K562 (cell line): ENCODE results near the gene VPS18. TPM values are rescaled to one million over a fixed set of nuclear protein-coding genes. Genes with fewer than 3 reads are reported as not detected.
A peak's percentile ranks its signal among the peaks of the same experiment; 100 is the strongest.

Source experiments
- ARID4B ChIP-seq: sonication (generic); formaldehyde crosslinking; IDR thresholded peaks from 2 replicates; pipeline ENCODE4 v1.8.0; 2022; ENCODE audit warnings: mild to moderate bottlenecking, missing genetic modification reagents
- DDX20 ChIP-seq: fragments of 450-650 bp; IDR thresholded peaks from 2 replicates; pipeline ENCODE4 v1.6.1; 2016; ENCODE audit warnings: missing genetic modification characterization, low read depth, mild to moderate bottlenecking, missing compliant biosample characterization, moderate library complexity
- E2F4 ChIP-seq: sonication (generic); formaldehyde crosslinking; IDR thresholded peaks from 2 replicates; pipeline ENCODE4 v1.8.0; 2022; ENCODE audit warnings: mild to moderate bottlenecking, low read depth, missing genetic modification reagents
- ESRRA ChIP-seq: fragments of 450-650 bp; IDR thresholded peaks from 2 replicates; pipeline ENCODE4 v1.6.1; 2014; ENCODE audit warnings: low read depth, mild to moderate bottlenecking, moderate library complexity, borderline replicate concordance
- FOS ChIP-seq: IDR thresholded peaks from 3 replicates; pipeline ENCODE4 v1.6.1; 2011; ENCODE audit not compliant: insufficient read length; ENCODE audit errors: extremely low read depth
- FOXP1 ChIP-seq: sonication (generic); formaldehyde crosslinking; IDR thresholded peaks from 2 replicates; pipeline ENCODE4 v1.8.0; 2022; ENCODE audit warnings: mild to moderate bottlenecking, missing genetic modification reagents
- GTF2E2 ChIP-seq: fragments of 200-800 bp; sonication (Bioruptor generic); IDR thresholded peaks from 2 replicates; pipeline ENCODE4 v1.6.1; 2016; ENCODE audit warnings: missing genetic modification characterization, missing compliant biosample characterization
- LEF1 ChIP-seq: fragments of 450-650 bp; IDR thresholded peaks from 2 replicates; pipeline ENCODE4 v1.6.1; 2016; ENCODE audit warnings: mild to moderate bottlenecking
- NONO ChIP-seq, 2 experiments: fragments of 200-400 bp in 1 of 2; fragments of 450-650 bp in 1 of 2; formaldehyde crosslinking in 1 of 2; IDR thresholded peaks; 2 replicates each; pipeline ENCODE4 v1.6.1; 2017; ENCODE audit warnings: low read depth in 2 of 2, mild to moderate bottlenecking in 2 of 2, moderate library complexity in 2 of 2, low read length in 1 of 2
- POLR2H ChIP-seq: IDR thresholded peaks from 2 replicates; pipeline ENCODE4 v1.6.1; 2016; ENCODE audit warnings: missing genetic modification characterization, low read depth, mild to moderate bottlenecking, control low read depth, missing compliant biosample characterization, moderate library complexity
- RBBP5 ChIP-seq: fragments of 200-600 bp; sonication (generic); IDR thresholded peaks from 2 replicates; pipeline ENCODE4 v1.6.1; 2012; ENCODE audit warnings: borderline replicate concordance, mild to moderate bottlenecking, low read length, control low read depth, inconsistent platforms; ENCODE audit not compliant: insufficient read depth, poor library complexity, severe bottlenecking
- SIN3A ChIP-seq, 2 experiments: fragments of 150-350 bp in 1 of 2; IDR thresholded peaks; 2 replicates each; pipeline ENCODE4 v1.6.1; 2011 to 2016; ENCODE audit warnings: borderline replicate concordance in 2 of 2, low read depth in 2 of 2, low read length in 2 of 2, mild to moderate bottlenecking in 2 of 2, moderate library complexity in 2 of 2; ENCODE audit not compliant: control insufficient read depth in 1 of 2
- SMAD4 ChIP-seq: fragments of 250-450 bp; sonication (Bioruptor Pico); conservative IDR thresholded peaks from 2 replicates; pipeline ENCODE4 v1.8.0; 2021; ENCODE audit warnings: inconsistent platforms, mild to moderate bottlenecking, moderate library complexity
- SP1 ChIP-seq: sonication (generic); formaldehyde crosslinking; IDR thresholded peaks from 2 replicates; pipeline ENCODE4 v1.8.1; 2022; ENCODE audit warnings: mild to moderate bottlenecking, missing genetic modification reagents
- ZBTB26 ChIP-seq: fragments of 450-650 bp; formaldehyde crosslinking; IDR thresholded peaks from 2 replicates; pipeline ENCODE4 v1.4.0; 2022; ENCODE audit warnings: missing genetic modification characterization
- ZNF699 ChIP-seq: fragments of 250-450 bp; sonication (Bioruptor Pico); IDR thresholded peaks from 2 replicates; pipeline ENCODE4 v1.8.0; 2021; ENCODE audit warnings: mild to moderate bottlenecking, moderate library complexity; ENCODE audit not compliant: insufficient replicate concordance
- polyA plus RNA-seq, 8 experiments: library from polyadenylated mRNA; depleted of rRNA in 4 of 8; stranded (reverse) in 5 of 8; unstranded in 3 of 8; fragments of >200 nt; fragmentation: Nextera tagmentation in 2 of 8; fragmentation: Illumina TruSeq in 1 of 8; extraction: Ambion mirVana in 2 of 8; extraction: Trizol in 1 of 8; gene quantifications; 2 replicates each; pipeline versions ENCODE4 v1.2.1 to v1.2.3, GENCODE V29; 2011 to 2014; ENCODE audit warnings: inconsistent platforms in 1 of 8, missing spikeins in 1 of 8
- total RNA-seq, 7 experiments: library from RNA; depleted of rRNA in 6 of 7; stranded (reverse); fragments of >200 nt in 6 of 7; fragmentation: Illumina TruSeq in 2 of 7; extraction: Trizol in 2 of 7; gene quantifications; 2 replicates each; pipeline versions ENCODE4 v1.2.1 to v1.2.3, GENCODE V29; 2011 to 2021; ENCODE audit warnings: low replicate concordance in 1 of 7

VPS18 gene
- total and polyA plus RNA-seq, 9 of the 15 experiments (the other 6 are each of a cell fraction or from before 2014, with no cell fraction given) = 0.73 to 19.9 (median 8.5) TPM

- TF ChIP-seq NONO (IDR thresholded peaks at IDR 0.05; ENCODE audit: low read depth in 2 of 2, low read length in 1 of 2) = peak in 1 of 2 experiments; percentile 78; a peak in 1 of 4 replicates
- TF ChIP-seq FOXP1 (CRISPR knock-in tag) = peak; percentile 10; the same call in 1 of the 2 replicates
- TF ChIP-seq E2F4 (CRISPR knock-in tag) = no peak
- no peak for TF ChIP-seq ZNF699 (CRISPR knock-in tag)
- TF ChIP-seq SP1 = peak; percentile 77
- 0 out of 2 replicates have a peak, but pooled peaks have one; percentile 62 for TF ChIP-seq GTF2E2 (tag)
- no peak for TF ChIP-seq ZBTB26 (CRISPR knock-in tag)
- TF ChIP-seq RBBP5 = peak; percentile 44
- TF ChIP-seq SIN3A (IDR thresholded peaks at IDR 0.05; ENCODE audit: borderline replicate concordance in 2 of 2, control insufficient read depth in 1 of 2, low read depth in 2 of 2, low read length in 2 of 2) = peak; percentile 74 to 96
- TF ChIP-seq POLR2H (tag) = peak; percentile 90
- peak; percentile 95 for TF ChIP-seq ARID4B
- peak; percentile 69; the same call in 1 of the 2 replicates for TF ChIP-seq ESRRA
- TF ChIP-seq DDX20 (tag) = no peak
- peak; percentile 71 for TF ChIP-seq SMAD4
- TF ChIP-seq LEF1 = no peak
- peak; percentile 75 for TF ChIP-seq FOS
Measured at GRCh38 chr15:40952901-40953712, 58.9 kb downstream of the VPS18 start, which contains the start of gene CHAC1 (continued).
